OCI-LY1 (cell line): ENCODE measurements around the gene LCE1E.

Source experiments
- H2AFZ ChIP-seq: fragments of 200-600 bp; sonication (generic), shearing (Covaris generic); 2 replicates; pipeline ENCODE4 v1.6.0; 2014; ENCODE audit warnings: antibody characterized with exemption, mild to moderate bottlenecking, low read length
- H3F3A ChIP-seq: fragments of 200-600 bp; sonication (generic), shearing (Covaris generic); 2 replicates; pipeline ENCODE4 v1.6.0; 2014; ENCODE audit warnings: mild to moderate bottlenecking, antibody characterized with exemption, low read length, moderate library complexity; ENCODE audit not compliant: insufficient read depth
- H3K27ac ChIP-seq: fragments of 200-600 bp; sonication (generic); 2 replicates; pipeline ENCODE4 v1.5.1; 2014; ENCODE audit warnings: low read length, mixed run types, mild to moderate bottlenecking, low read depth; ENCODE audit not compliant: poor library complexity, severe bottlenecking
- H3K27me3 ChIP-seq: fragments of 200-600 bp; sonication (generic); 2 replicates; pipeline ENCODE4 v1.6.0; 2014; ENCODE audit warnings: antibody characterized with exemption, mild to moderate bottlenecking, low read length, moderate library complexity; ENCODE audit not compliant: insufficient read depth
- H3K36me3 ChIP-seq: fragments of 200-600 bp; sonication (generic); 2 replicates; pipeline ENCODE4 v1.6.1; 2014; ENCODE audit warnings: mild to moderate bottlenecking, antibody characterized with exemption, low read length, moderate library complexity, mixed read lengths; ENCODE audit not compliant: insufficient read depth
- H3K4me1 ChIP-seq: fragments of 200-600 bp; sonication (generic); 2 replicates; pipeline ENCODE4 v1.5.1; 2014; ENCODE audit warnings: mild to moderate bottlenecking, low read length, moderate library complexity; ENCODE audit not compliant: insufficient read depth, severe bottlenecking
- H3K4me2 ChIP-seq: fragments of 200-600 bp; sonication (generic), shearing (Covaris generic); 2 replicates; pipeline ENCODE4 v1.6.1; 2014; ENCODE audit warnings: low read length
- H3K4me3 ChIP-seq: fragments of 200-600 bp; sonication (generic); 2 replicates; pipeline ENCODE4 v1.5.1; 2014; ENCODE audit warnings: low read length, low read depth, mild to moderate bottlenecking, mixed read lengths; ENCODE audit not compliant: poor library complexity, severe bottlenecking
- H3K79me2 ChIP-seq: fragments of 200-600 bp; shearing (Covaris generic); 2 replicates; pipeline ENCODE4 v1.6.1; 2016; ENCODE audit warnings: mixed run types, low read length, mixed read lengths; ENCODE audit not compliant: insufficient read depth
- H3K9ac ChIP-seq: fragments of 200-600 bp; sonication (generic), shearing (Covaris generic); 2 replicates; pipeline ENCODE4 v1.6.1; 2014; ENCODE audit warnings: mild to moderate bottlenecking, low read length, mixed read lengths
- H3K9me2 ChIP-seq: fragments of 200-600 bp; sonication (generic), shearing (Covaris generic); 2 replicates; pipeline ENCODE4 v1.6.1; 2014; ENCODE audit warnings: low read depth, mild to moderate bottlenecking, low read length, mixed read lengths
- H3K9me3 ChIP-seq: fragments of 200-600 bp; shearing (Covaris generic); 2 replicates; pipeline ENCODE4 v1.6.1; 2014; ENCODE audit warnings: low read length, mixed read lengths
- H4K20me1 ChIP-seq: fragments of 200-600 bp; sonication (generic), shearing (Covaris generic); 2 replicates; pipeline ENCODE4 v1.6.0; 2016; ENCODE audit warnings: mild to moderate bottlenecking, low read length; ENCODE audit not compliant: insufficient read depth
- EZH2 ChIP-seq: fragments of 200-600 bp; sonication (generic), shearing (Covaris generic); IDR thresholded peaks from 2 replicates; pipeline ENCODE4 v1.8.0; 2017; ENCODE audit warnings: borderline replicate concordance, mixed run types, mild to moderate bottlenecking, antibody characterized with exemption, low read length, moderate library complexity, mixed read lengths
- TF ChIP-seq, protein P1 (sequence below): fragments of 200-600 bp; sonication (generic), shearing (Covaris generic); IDR thresholded peaks from 2 replicates; pipeline ENCODE4 v1.5.1; 2017; ENCODE audit warnings: mild to moderate bottlenecking, antibody characterized with exemption, low read length, moderate library complexity, mixed read lengths

The LCE1E gene

DNA sequence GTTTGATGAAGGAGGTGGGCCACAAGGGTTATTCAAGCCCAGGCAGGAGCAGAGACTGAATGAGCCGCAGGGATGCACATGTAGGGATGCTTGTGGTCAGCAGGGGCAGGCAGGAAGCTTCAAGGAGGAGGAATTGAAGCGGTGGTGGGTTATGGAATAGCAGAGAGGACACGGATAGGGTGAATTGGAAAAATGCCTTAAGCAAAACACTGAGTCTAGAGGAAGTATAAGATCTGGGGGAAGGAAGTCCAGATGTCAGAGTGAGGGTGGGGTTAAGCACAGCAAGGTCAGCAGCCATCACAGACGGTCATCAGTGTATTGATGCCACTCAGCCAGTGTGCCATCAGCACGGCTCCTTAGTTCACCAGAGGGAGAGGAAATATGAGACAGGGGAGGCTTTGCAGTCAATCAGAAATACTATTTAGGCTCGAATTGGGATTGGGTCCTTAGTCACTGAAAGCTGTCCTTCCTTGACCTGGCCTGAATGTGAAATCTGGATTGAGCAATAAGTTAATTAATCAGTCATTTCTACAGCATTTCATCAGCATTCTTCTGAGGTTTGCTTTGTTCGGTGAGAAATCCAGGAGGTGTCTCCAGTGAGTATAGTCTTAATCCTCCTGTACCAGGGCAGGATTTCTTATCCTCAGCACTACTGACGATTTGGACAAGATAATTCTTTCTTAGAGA, 17.1 kb upstream of the LCE1E start:
- no peaks in the 10 kb centered on the region for H3K9me2 ChIP-seq
- H3K27ac ChIP-seq = no peak overlapping the region
- H3F3A ChIP-seq = no peaks in the 10 kb centered on the region
- no peak overlapping the region for H3K9ac ChIP-seq
- H3K27me3 ChIP-seq = no peaks in the 10 kb centered on the region
- no peaks in the 10 kb centered on the region for H4K20me1 ChIP-seq
- H3K9me3 ChIP-seq = no peaks in the 10 kb centered on the region
- H3K4me2 ChIP-seq = no peak overlapping the region
- TF ChIP-seq EZH2 = no peak
- TF ChIP-seq, protein P1, sequence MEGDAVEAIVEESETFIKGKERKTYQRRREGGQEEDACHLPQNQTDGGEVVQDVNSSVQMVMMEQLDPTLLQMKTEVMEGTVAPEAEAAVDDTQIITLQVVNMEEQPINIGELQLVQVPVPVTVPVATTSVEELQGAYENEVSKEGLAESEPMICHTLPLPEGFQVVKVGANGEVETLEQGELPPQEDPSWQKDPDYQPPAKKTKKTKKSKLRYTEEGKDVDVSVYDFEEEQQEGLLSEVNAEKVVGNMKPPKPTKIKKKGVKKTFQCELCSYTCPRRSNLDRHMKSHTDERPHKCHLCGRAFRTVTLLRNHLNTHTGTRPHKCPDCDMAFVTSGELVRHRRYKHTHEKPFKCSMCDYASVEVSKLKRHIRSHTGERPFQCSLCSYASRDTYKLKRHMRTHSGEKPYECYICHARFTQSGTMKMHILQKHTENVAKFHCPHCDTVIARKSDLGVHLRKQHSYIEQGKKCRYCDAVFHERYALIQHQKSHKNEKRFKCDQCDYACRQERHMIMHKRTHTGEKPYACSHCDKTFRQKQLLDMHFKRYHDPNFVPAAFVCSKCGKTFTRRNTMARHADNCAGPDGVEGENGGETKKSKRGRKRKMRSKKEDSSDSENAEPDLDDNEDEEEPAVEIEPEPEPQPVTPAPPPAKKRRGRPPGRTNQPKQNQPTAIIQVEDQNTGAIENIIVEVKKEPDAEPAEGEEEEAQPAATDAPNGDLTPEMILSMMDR = no peak
- H2AFZ ChIP-seq = no peak overlapping the region
- no peaks in the 10 kb centered on the region for H3K36me3 ChIP-seq
- H3K4me1 ChIP-seq = no peaks in the 10 kb centered on the region
- no peaks in the 10 kb centered on the region for H3K79me2 ChIP-seq
- H3K4me3 ChIP-seq = no peak overlapping the region

DNA sequence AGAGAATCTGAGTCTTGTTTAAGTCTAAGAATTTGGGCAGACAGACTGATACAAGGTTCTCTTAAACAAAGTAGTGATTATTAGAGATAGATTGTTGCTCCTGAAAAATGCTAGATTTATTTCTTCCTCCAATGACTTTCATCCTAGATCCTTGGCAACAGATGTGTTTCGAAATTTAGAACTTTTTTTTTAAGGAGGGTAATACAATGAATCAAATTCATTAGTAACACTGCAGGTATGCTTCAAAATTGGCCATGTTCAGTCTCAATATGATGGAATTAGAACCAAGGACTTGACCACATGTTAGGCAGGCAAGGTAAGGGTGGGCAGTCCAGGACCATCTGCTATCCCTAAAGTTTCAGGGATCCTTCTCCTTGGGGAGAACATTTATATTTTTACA, 15.6 kb upstream of the LCE1E start:
- Histone ChIP-seq H3K9ac (no peak overlapping the region), H3K27ac (no peak overlapping the region)

DNA sequence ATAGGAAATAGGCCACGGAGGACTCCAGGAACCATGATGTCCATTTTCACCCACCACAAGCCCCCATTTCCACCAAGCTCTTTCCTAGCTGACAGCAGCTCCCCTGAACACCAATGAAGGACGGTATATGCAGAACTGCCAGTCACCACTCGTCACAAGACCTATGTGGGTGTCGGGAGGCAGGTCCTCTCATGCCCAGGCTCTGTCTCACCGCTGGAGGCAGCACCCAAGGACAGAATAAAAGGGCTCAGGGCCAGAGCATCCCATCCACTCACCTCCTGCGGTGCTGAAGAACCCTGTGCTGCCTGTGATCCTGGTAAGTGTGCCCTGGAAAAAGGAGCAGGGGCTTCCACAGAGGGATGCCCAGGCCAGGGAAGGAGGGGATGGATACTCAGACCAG, 11.2 kb upstream of the LCE1E start, which contains the start of gene LCE1F:
Gene LCE1F (plus strand): TSS at position 266 of the 400 bp plus-strand sequence. CDS start 1,232 bp downstream, outside the sequence.
- Histone ChIP-seq H3K4me3 (no peak within 1 kb of the TSS), H3F3A (no peaks in the 10 kb centered on the region), H3K4me2 (no peak within 1 kb of the TSS), H3K9ac (no peak within 1 kb of the TSS), H3K9me2 (no peaks in the 10 kb centered on the region), H3K36me3 (no peaks in the 10 kb centered on the region), H2AFZ (no peak within 1 kb of the TSS), H3K4me1 (no peaks in the 10 kb centered on the region), H3K79me2 (no peaks in the 10 kb centered on the region), H3K27ac (no peak within 1 kb of the TSS), H3K9me3 (no peaks in the 10 kb centered on the region), H3K27me3 (no peaks in the 10 kb centered on the region), H4K20me1 (no peaks in the 10 kb centered on the region)
- TF ChIP-seq EZH2 = no peak
- TF ChIP-seq, protein P1 = no peak; the same call in 1 of the 2 replicates

More for the DNA sequence above, 15.6 kb upstream of the LCE1E start:
- TF ChIP-seq, protein P1 = no peak
- Histone ChIP-seq H3K9me2 (no peaks in the 10 kb centered on the region), H3F3A (no peaks in the 10 kb centered on the region), H3K4me1 (no peaks in the 10 kb centered on the region), H3K4me3 (no peak overlapping the region), H2AFZ (no peak overlapping the region), H3K79me2 (no peaks in the 10 kb centered on the region), H3K36me3 (no peaks in the 10 kb centered on the region), H3K27me3 (no peaks in the 10 kb centered on the region), H4K20me1 (no peaks in the 10 kb centered on the region), H3K4me2 (no peak overlapping the region), H3K9me3 (no peaks in the 10 kb centered on the region)
